ENCODE measurements around the gene P3H3.
A peak's percentile ranks its signal among the peaks of the same experiment; 100 is the strongest.
"Not testable (repeated sequence)": the region's sequence is repeated elsewhere in the genome, so short reads cannot be mapped to it uniquely, and the experiment has no call there.

Gene P3H3

GRCh38 chr12:6866920-6867412 lies 38.8 kb downstream of the P3H3 start:
- in situ Hi-C loops (cut with HindIII; ENCODE audit: low pct_ligation_motif_present, low sequenced_read_pairs) = no loop called here
- Histone ChIP-seq H3K27ac (no peak overlapping the region), H3K27me3 (replicated peaks) (no peaks in the 10 kb centered on the region), H3K4me3 (ENCODE audit: low read depth, low read length) (peak overlapping the region; percentile 86), H3K36me3 (replicated peaks) (peaks cover 49% of the 10 kb centered on the region)
- no peak for TF ChIP-seq CTCF (IDR thresholded peaks at IDR 0.05; ENCODE audit: low read depth, low read length, missing control alignments)
- DNase-seq = peak; percentile 3

GRCh38 chr12:6867413-6868210 lies 39.4 kb downstream of the P3H3 start, which contains the start of gene TPI1:
TSS of gene TPI1 (plus strand) at chr12:6867531. CDS start at chr12:6867567, 36 bp downstream.
- peak within 1 kb of the TSS; percentile 86 for H3K4me3 ChIP-seq (ENCODE audit: low read depth, low read length)
- no peaks in the 10 kb centered on the region for H3K27me3 ChIP-seq (replicated peaks)
- in situ Hi-C loops (cut with HindIII; ENCODE audit: low pct_ligation_motif_present, low sequenced_read_pairs) = no loop called here
- peaks cover 45% of the 10 kb centered on the region for H3K36me3 ChIP-seq (replicated peaks)
- no peak for TF ChIP-seq CTCF (IDR thresholded peaks at IDR 0.05; ENCODE audit: low read depth, low read length, missing control alignments)
- H3K27ac ChIP-seq = peak within 1 kb of the TSS; percentile 49
- peak; percentile 65 for DNase-seq

GRCh38 chr12:6868211-6869048 lies 40.2 kb downstream of the P3H3 start:
- peak; percentile 47 for TF ChIP-seq CTCF (IDR thresholded peaks at IDR 0.05; ENCODE audit: low read depth, low read length, missing control alignments)

GRCh38 chr12:6869049-6870021 lies 41.1 kb downstream of the P3H3 start:
- H3K27me3 ChIP-seq (replicated peaks) = no peaks in the 10 kb centered on the region
- peak; percentile 60 for DNase-seq
- peak overlapping the region; percentile 86 for H3K4me3 ChIP-seq (ENCODE audit: low read depth, low read length)
- peaks cover 30% of the 10 kb centered on the region for H3K36me3 ChIP-seq (replicated peaks)
- H3K27ac ChIP-seq = no peak overlapping the region
- in situ Hi-C loops (cut with HindIII; ENCODE audit: low pct_ligation_motif_present, low sequenced_read_pairs) = no loop called here
- peak; percentile 91 for TF ChIP-seq CTCF (IDR thresholded peaks at IDR 0.05; ENCODE audit: low read depth, low read length, missing control alignments)

More at GRCh38 chr12:6868211-6869048, 40.2 kb downstream of the P3H3 start:
- peak overlapping the region; percentile 86 for H3K4me3 ChIP-seq (ENCODE audit: low read depth, low read length)
- in situ Hi-C loops (cut with HindIII; ENCODE audit: low pct_ligation_motif_present, low sequenced_read_pairs) = no loop called here
- DNase-seq = no peak
- no peaks in the 10 kb centered on the region for H3K27me3 ChIP-seq (replicated peaks)
- H3K36me3 ChIP-seq (replicated peaks) = peaks cover 37% of the 10 kb centered on the region
- peak overlapping the region; percentile 49 for H3K27ac ChIP-seq

- H3K27ac ChIP-seq; in situ Hi-C loops (cut with HindIII; ENCODE audit: low pct_ligation_motif_present, low sequenced_read_pairs); DNase-seq; H3K27me3 ChIP-seq (replicated peaks); H3K4me3 ChIP-seq (ENCODE audit: low read depth, low read length): not testable (repeated sequence)
- peaks cover 24% of the 10 kb centered on the region for H3K36me3 ChIP-seq (replicated peaks)
Observed at GRCh38 chr12:6870304-6870703, 42.1 kb downstream of the P3H3 start.

Measured in brain microvascular endothelial cell (primary cell).